Gastroesophageal sphincter (tissue), 4 donors: ENCODE measurements around the gene GLS2. TPM values are rescaled to one million over a fixed set of nuclear protein-coding genes. Genes with fewer than 3 reads are reported as not detected.

ENCODE experiments used
- ATAC-seq: fragments of 150-250 bp; one replicate; pipeline ENCODE4 v1.9.1; 2016; ENCODE audit warnings: mild to moderate bottlenecking, moderate library complexity
- H3K27ac ChIP-seq, 4 donors: fragments of 200-600 bp; sonication (generic) in 3 of 4; 1 replicate in 3 of 4; 2 replicates in 1 of 4; pipeline ENCODE4 v1.5.1; 2016 to 2019
- H3K27me3 ChIP-seq: fragments of 200-600 bp; sonication (generic); one replicate; pipeline ENCODE4 v1.5.1; 2019
- H3K36me3 ChIP-seq, 2 donors: fragments of 200-600 bp; sonication (generic); one replicate each; pipeline ENCODE4 v1.5.1; 2019; ENCODE audit warnings: control low read depth in 1 of 2
- H3K4me1 ChIP-seq, 3 donors: fragments of 200-600 bp; sonication (generic); 1 replicate in 2 of 3; 2 replicates in 1 of 3; pipeline ENCODE4 v1.5.1; 2016 to 2019; ENCODE audit warnings: control low read depth in 2 of 3
- H3K4me3 ChIP-seq, 2 donors: fragments of 200-600 bp; sonication (generic); one replicate each; pipeline ENCODE4 v1.5.1; 2019; ENCODE audit warnings: mild to moderate bottlenecking in 1 of 2, moderate library complexity in 1 of 2
- H3K9me3 ChIP-seq, 3 donors: fragments of 200-600 bp; sonication (generic); one replicate each; pipeline ENCODE4 v1.5.1; 2017 to 2019; ENCODE audit warnings: control low read depth in 2 of 3
- CTCF ChIP-seq, 4 experiments: fragments of 200-600 bp in 2 of 4; fragments of 450-650 bp in 2 of 4; sonication (generic) in 1 of 4; IDR thresholded peaks; one replicate each; pipeline ENCODE4 v1.5.1; 2017 to 2019; ENCODE audit warnings: antibody characterized with exemption in 4 of 4, mild to moderate bottlenecking in 2 of 4, moderate library complexity in 2 of 4
- EP300 ChIP-seq: sonication (generic); formaldehyde crosslinking; IDR thresholded peaks from one replicate; pipeline ENCODE4 v1.6.1; 2017; ENCODE audit warnings: antibody characterized with exemption, mild to moderate bottlenecking
- POLR2A ChIP-seq, 2 donors: fragments of 450-650 bp; IDR thresholded peaks; one replicate each; pipeline ENCODE4 v1.6.1; 2017; ENCODE audit warnings: antibody characterized with exemption in 2 of 2, mild to moderate bottlenecking in 2 of 2, moderate library complexity in 1 of 2
- POLR2AphosphoS5 ChIP-seq: sonication (generic); formaldehyde crosslinking; IDR thresholded peaks from one replicate; pipeline ENCODE4 v1.6.1; 2017; ENCODE audit warnings: antibody characterized with exemption
- WGBS, 2 donors: methylation state at CpG; one replicate each; pipeline ENCODE4 v1.1.5; 2018; ENCODE audit warnings: low coverage in 1 of 2; 5-methylcytosine and 5-hydroxymethylcytosine counted together
- total RNA-seq, 4 donors: library from RNA; depleted of rRNA; stranded (reverse); fragments of >200 nt; gene quantifications; one replicate each; pipeline ENCODE4 v1.1.0, GENCODE V29; 2016

The GLS2 gene
- total RNA-seq, 4 donors from 2014 or later, result 1.1 to 4.1 (median 1.6) TPM

GRCh38 chr12:56477521-56478225 lies 10.3 kb downstream of the GLS2 start:
- no peaks in the 10 kb centered on the region for H3K27me3 ChIP-seq
- H3K4me3 ChIP-seq, result no peak overlapping the region
- H3K4me1 ChIP-seq, result no peaks in the 10 kb centered on the region
- peaks cover 0 to 20% of the 10 kb centered on the region in 2 donors for H3K36me3 ChIP-seq
- no peaks in the 10 kb centered on the region for H3K9me3 ChIP-seq
- no peak overlapping the region for H3K27ac ChIP-seq
- TF ChIP-seq EP300, result no peak
- TF ChIP-seq CTCF (IDR thresholded peaks at IDR 0.05), result no peak
- no peak for TF ChIP-seq POLR2AphosphoS5
- no peak for TF ChIP-seq POLR2A (IDR thresholded peaks at IDR 0.05)
- WGBS, 2 donors, result 92 to 94% methylated on average over 2 to 4 of the region's 6 CpGs
- ATAC-seq, result no peak

GRCh38 chr12:56476972-56477432 lies 11.0 kb downstream of the GLS2 start:
- Histone ChIP-seq H3K27ac (no peak overlapping the region), H3K36me3 (peaks cover 0 to 27% of the 10 kb centered on the region in 2 donors), H3K4me3 (no peak overlapping the region), H3K27me3 (no peaks in the 10 kb centered on the region), H3K4me1 (peaks cover 0 to 2% (median 0%) of the 10 kb centered on the region in 3 donors), H3K9me3 (no peaks in the 10 kb centered on the region)
- ATAC-seq, result no peak
- no CpG with 5 or more reads among the region's 1 CpG for WGBS, 2 donors
- TF ChIP-seq POLR2A (IDR thresholded peaks at IDR 0.05) (no peak), POLR2AphosphoS5 (no peak), CTCF (IDR thresholded peaks at IDR 0.05) (no peak), EP300 (no peak)

- no peak overlapping the region for H3K4me3 ChIP-seq
- 57 to 96% methylated on average over 4 to 5 of the region's 6 CpGs for WGBS, 2 donors
- H3K27ac ChIP-seq, result no peak overlapping the region
- H3K9me3 ChIP-seq, result no peaks in the 10 kb centered on the region
- H3K36me3 ChIP-seq, result peaks cover 0 to 34% of the 10 kb centered on the region in 2 donors
- H3K4me1 ChIP-seq, result peaks cover 0 to 9% (median 0%) of the 10 kb centered on the region in 3 donors
- H3K27me3 ChIP-seq, result no peaks in the 10 kb centered on the region
- ATAC-seq, result no peak
- no peak for TF ChIP-seq EP300
These were observed 11.8 kb downstream of the GLS2 start for GRCh38 chr12:56476143-56476542.

DNA sequence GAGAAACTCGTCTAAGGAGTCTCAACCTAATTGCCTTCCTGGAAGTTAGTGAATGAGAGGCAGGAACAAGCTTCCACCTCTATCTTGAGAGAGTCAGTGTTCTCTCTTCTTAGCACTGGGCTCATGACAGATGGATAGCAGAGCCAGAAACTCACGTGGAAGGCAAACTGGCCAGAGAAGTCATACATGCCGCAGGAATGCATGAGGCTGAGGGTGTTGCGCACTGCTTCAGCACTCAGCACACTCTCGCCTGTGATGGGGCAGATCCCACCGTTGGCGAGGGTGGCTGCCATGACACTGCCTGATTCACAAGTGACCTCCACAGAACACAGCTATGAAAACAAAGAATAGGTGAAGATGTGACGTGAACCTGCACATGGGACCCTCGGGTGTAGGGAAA lies 13.6 kb downstream of the GLS2 start:
- H3K36me3 ChIP-seq, result peaks cover 0 to 32% of the 10 kb centered on the region in 2 donors
- peaks cover 0 to 26% (median 4%) of the 10 kb centered on the region in 3 donors for H3K4me1 ChIP-seq
- no peak overlapping the region for H3K4me3 ChIP-seq
- ATAC-seq, result no peak
- H3K9me3 ChIP-seq, result no peaks in the 10 kb centered on the region
- no peaks in the 10 kb centered on the region for H3K27me3 ChIP-seq
- H3K27ac ChIP-seq, result no peak overlapping the region
- TF ChIP-seq EP300, result no peak
- no peak for TF ChIP-seq POLR2A (IDR thresholded peaks at IDR 0.05)
- 86% methylated on average over 7 of the region's 9 CpGs; no CpG with 5 or more reads in 1 of the 2 donors for WGBS, 2 donors

DNA sequence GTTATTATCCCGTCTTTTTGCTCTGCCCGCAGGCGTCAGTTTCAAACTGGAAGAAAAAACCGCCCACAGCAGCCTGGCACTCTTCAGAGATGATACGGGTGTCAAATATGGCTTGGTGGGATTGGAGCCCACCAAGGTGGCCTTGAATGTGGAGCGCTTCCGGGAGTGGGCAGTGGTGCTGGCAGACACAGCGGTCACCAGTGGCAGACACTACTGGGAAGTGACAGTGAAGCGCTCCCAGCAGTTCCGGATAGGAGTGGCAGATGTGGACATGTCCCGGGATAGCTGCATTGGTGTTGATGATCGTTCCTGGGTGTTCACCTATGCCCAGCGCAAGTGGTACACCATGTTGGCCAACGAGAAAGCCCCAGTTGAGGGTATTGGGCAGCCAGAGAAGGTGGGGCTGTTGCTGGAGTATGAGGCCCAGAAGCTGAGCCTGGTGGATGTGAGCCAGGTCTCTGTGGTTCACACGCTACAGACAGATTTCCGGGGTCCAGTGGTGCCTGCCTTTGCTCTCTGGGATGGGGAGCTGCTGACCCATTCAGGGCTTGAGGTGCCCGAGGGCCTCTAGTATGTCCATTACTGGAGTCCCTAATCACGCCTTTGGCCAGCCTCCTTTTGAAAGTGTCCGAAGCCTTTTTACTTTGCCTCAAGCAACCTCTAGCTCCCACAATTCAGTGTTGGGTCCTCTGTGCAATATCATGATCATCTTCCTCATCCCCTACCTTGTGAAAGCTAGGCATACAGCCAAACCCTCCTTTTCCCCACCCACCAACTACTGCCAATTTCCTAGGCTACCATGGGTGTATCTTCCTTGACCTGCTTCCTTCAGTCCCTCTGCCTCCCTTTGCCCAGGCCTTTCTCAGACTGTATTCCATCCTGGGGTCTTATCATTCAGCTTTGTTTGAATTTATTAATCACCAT lies 18.7 kb downstream of the GLS2 start:
- Histone ChIP-seq H3K4me3 (peak overlapping the region; percentile 66 to 80), H3K4me1 (peaks cover 0 to 43% (median 10%) of the 10 kb centered on the region in 3 donors), H3K27ac (peak overlapping the region; percentile 63 to 88 (median 86)), H3K27me3 (no peaks in the 10 kb centered on the region), H3K9me3 (no peaks in the 10 kb centered on the region), H3K36me3 (peaks cover 0 to 27% of the 10 kb centered on the region in 2 donors)
- WGBS, 2 donors, result 32 to 44% methylated on average over 5 to 14 of the region's 19 CpGs
- TF ChIP-seq POLR2AphosphoS5 (no peak), POLR2A (IDR thresholded peaks at IDR 0.05) (no peak), EP300 (no peak), CTCF (IDR thresholded peaks at IDR 0.05) (no peak)
- ATAC-seq, result no peak
